HG02763 (cell line): Measurements from ENCODE around the gene CA11.

ENCODE experiments used
- ATAC-seq: cut with Tn5 transposase; IDR thresholded peaks from one replicate; pipeline ENCODE4 v1.9.1; 2021; ENCODE audit warnings: mild to moderate bottlenecking, moderate library complexity; ENCODE audit not compliant: unreplicated experiment

The CA11 gene

GRCh38 chr19:48614436-48615230, 31.4 kb downstream of the CA11 start, which contains the start of gene FAM83E:
Gene FAM83E, minus strand, starts transcription at chr19:48615076. Its CDS starts 1,704 bp downstream, at chr19:48613372.
- ATAC-seq = no peak

GRCh38 chr19:48613852-48614435, 32.0 kb downstream of the CA11 start:
- no peak for ATAC-seq

DNA sequence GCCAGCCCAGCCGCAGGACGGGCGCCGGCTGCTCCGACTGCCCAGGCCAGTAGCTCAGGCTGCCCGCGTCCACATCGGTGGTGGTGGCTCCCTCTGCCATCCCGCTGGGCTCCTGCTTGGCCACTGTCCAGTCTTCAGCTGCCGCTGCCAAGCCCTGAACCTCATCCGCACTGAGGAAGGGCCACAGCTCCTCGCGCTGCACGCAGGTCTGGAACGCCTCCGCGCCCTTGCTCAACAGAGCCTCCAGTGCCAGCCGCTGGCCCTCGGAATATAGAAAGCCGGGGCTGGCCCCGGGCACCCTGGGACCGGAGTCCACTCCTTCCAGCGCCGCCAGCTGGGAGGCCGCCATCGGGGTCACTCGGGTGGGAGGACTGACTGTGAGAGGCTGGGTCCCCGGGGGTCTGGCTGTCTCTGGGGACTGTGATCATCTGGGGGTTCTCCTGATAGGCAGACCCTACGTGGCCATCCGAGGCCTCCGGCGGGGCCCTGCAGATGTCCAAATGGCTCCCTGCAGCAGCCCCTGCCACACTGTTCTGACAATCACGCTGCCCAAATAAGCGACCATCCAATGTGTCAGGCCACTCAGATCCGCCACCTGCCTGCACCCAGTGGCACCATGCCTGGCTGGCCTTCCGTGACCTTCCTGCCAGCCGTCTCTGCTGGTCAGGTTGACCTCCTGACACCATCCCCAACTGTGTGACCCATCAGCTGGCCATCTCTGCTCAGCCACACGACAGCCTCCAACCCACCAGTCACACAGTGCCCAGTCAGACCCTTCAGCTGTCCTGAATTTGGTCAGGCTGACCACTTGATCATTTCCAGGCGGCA, 32.7 kb downstream of the CA11 start:
- ATAC-seq = no peak

DNA sequence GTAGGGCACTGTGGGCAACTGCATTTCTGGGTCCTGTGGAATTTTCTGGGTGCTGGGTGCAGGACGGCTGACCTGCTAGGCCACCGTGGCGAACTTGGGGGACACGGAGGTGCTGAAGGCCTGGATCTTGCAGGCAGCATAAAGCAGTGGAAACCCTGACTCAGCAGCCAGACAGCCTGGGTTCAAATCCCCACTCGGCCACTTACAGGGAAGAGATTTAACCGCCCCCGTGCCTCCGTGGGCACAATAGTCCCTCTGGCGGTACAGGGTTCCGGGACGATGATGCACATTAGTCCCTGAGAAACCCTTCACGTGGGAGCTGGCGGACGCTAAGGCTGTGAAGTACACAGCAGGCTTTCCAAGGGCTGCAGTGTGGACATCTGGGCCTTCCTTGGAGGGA, 34.1 kb downstream of the CA11 start:
- no peak for ATAC-seq

GRCh38 chr19:48609571-48610108, 36.3 kb downstream of the CA11 start:
- ATAC-seq = no peak

DNA sequence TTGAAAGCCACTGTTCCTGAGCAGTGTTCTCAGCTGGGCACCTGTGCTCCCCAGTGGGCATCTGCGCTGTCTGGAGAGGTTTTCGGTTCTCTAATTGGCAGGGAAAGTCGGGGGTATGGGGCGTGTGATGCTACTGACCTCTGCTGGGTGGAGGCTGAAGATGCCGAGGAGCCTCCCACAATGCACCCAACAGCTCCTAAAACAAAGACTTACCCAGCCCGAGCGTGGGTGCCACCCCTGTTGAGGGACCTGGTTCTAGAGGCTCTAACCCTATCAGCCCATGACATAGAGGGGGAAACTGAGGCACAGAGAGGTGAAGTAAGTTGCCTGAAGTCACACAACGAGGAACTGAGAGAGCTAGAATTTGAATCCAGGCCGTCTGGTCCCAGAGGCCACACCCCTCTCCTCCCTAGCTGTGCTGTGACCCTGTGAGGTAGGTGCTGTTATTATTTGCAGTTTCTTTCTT, 37.2 kb downstream of the CA11 start:
- ATAC-seq = no peak

DNA sequence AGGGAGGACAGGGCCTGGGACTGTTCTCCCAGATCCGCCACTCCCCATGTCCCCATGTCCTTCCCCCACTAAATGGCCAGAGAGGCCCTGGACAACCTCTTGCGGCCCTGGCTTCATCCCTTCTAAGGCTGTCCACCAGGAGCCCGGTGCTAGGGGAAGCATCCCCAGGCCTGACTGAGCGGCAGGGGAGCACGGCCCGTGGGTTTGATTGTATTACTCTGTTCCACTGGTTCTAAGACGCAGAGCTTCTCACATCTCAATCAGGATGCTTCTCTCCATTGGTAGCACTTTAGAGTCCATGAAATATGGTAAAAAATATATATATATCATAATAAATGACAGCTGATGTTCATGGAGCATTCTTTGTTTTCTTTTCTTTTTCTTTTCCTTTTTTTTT, 38.6 kb downstream of the CA11 start:
- ATAC-seq = no peak

- no peak for ATAC-seq
Measured at GRCh38 chr19:48606463-48607358, 39.3 kb downstream of the CA11 start, which contains the start of gene SPACA4. Gene SPACA4, plus strand, starts transcription at chr19:48606742. Its CDS starts 237 bp downstream, at chr19:48606979.

DNA sequence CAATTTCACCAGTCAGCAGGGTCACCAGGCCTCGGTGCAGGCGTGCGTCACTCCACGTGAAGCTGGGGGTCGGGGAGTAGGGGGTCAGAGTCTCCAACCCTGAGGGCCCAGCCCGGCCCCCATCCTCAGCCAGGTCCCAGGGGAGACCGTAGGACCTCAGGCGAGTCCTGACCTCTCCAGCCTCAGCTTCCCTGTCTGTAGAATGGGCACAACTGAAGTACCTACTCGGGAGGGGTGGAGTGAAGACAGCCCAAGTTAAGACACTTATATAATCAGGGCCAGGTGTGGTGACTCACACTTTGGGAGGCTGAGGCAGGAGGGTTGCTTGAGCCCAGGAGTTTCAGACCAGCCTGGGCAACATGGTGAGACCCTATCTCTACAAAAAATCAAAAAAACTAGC, 42.1 kb downstream of the CA11 start:
- no peak for ATAC-seq

DNA sequence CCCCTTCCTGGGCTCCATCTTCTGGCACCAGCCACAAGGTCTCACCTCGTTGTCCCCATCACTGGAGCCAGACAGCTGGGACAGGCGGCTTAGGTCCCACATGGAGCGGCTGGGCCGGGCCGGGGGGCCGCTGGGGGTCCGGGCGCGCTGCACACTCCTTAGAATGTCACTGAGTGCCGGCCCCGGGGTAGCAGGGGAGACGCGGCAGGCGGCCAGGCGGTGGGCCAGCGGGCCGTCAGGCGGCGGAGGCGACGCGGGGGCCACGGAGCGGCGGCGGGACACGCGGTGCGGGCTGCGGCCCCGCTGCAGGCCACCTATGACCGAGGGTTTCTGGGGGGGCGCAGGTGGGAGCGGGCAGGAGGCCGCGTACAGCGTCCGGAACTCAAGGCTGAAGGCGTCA, 42.5 kb downstream of the CA11 start:
- ATAC-seq = no peak

- ATAC-seq = no peak
Measured at GRCh38 chr19:48603001-48603400, 43.0 kb downstream of the CA11 start.

DNA sequence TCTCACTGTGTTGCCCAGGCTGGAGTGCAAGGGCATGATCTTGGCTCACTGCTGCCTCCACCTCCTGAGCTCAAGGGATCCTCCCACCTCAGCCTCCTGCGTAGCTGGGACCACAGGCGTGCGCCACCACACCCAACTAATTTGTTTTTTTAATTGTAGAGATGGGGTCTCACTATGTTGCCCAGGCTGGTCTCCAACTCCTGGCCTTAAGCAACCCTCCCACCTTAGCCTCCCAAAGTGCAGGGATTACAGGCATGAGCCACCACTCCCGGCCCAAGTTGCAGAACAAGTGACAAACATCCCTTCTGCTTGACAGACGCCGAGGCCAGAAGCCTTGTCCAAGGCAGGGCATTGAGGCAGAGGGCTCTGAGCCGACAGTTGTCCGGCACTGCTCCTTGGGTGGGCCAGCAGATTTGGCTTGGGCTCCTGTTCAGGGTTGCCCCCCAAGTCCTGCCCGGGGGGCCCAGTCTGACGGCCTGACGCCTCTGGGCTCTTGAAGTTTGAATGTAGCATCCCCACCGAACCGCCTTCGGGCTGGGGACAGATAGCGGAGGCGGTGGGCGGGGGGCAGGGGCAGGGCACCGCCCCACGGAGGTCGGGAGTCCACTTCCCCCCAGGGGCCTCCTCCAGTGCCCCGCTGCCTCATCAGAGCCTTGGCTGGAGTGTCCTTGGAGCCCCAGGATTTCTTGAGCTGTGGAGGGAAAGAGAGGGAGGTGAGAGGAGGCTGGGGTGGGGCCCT, 45.1 kb downstream of the CA11 start:
- ATAC-seq = no peak

DNA sequence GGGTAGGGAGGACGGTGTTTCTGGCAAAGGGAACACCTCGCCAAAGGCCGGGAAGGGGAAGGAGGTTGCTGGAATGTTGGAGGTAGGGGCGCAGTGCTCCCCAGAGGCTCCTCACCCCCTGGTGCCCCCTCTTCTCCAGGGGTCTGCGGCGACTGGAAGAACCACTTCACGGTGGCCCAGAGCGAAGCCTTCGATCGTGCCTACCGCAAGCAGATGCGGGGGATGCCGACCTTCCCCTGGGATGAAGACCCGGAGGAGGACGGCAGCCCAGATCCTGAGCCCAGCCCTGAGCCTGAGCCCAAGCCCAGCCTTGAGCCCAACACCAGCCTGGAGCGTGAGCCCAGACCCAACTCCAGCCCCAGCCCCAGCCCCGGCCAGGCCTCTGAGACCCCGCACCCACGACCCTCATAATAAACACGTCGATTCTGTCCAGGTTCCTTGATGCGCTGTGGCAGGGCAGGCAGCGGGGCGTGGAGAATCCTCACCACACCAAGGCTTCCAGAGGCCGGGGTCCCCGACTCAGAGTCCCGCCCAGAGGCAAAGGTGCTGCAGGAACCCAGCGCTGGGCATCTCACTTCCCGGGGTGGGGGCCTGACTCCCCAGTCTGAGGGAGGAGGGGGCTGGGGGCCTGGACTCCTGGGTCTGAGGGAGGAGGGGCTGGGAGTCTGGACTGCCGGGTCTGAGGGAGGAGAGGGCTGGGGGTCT, 46.8 kb downstream of the CA11 start:
- ATAC-seq = no peak

DNA sequence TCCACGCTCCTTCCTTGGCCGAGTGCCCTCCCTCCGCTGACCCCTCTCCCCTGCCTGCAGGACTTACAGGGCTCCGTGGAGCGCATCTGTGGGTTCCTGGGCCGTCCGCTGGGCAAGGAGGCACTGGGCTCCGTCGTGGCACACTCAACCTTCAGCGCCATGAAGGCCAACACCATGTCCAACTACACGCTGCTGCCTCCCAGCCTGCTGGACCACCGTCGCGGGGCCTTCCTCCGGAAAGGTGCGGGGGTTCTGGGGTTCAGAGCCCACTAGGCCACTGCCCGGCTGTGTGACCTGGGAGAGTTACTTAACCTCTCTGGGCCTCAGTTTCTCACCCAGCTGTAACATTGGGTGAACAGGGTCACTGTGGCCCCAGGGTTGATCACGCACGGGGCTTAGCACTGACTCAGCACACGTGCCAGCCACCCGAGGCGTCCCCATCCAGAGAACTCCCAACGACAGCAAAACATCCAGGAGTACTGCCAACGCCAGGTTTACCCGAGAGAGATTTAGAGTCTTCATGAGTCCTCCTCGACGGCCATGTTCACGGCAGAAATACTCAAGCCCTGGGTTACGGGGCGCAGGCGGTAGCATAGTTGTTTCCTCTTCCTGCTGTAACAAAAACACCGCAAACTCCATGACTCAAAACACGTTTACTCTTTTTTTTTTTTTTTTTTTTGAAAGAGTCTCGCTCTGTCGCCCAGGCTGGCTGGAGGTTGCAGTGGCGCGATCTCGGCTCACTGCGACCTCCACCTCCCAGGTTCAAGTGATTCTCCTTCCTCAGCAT, 49.1 kb downstream of the CA11 start:
- ATAC-seq = no peak

DNA sequence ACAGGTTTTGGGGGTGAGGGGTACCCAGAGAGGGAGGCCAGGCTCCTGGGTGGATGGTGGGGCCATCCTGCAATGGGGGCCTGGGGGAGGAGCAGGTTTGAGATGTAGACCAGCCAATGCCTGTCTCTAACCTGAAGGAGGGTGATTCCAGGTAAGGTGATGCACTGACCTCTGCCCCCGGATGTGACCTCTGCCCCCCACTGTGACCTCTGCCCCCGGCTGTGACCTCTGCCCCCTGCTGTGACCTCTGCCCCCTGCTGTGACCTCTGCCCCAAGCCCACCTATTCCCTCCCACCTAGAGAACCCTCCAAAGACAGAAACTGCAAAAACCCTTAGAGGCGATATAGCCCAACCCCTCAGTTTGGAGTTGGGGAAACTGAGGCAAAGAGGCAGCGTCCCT, 49.8 kb downstream of the CA11 start:
- ATAC-seq = no peak

DNA sequence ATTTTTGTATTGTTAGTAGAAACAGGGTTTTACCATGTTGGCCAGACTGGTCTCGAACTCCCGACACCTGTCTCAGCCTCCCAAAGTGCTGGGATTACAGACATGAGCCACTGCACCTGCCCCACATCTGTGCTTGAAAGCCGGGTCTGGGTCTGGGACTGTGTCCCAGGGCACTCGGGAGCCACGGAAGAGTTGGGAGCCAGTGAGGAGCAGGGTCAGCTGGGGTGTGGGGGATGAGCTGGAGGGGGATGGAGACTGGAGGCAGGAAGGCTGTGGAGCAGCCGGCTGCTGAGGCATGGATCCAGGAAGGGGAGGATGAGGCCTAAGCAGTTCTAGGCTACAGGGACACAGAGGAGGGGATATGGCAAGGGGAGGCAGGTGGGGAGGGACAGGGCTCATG, 50.2 kb downstream of the CA11 start:
- no peak for ATAC-seq

DNA sequence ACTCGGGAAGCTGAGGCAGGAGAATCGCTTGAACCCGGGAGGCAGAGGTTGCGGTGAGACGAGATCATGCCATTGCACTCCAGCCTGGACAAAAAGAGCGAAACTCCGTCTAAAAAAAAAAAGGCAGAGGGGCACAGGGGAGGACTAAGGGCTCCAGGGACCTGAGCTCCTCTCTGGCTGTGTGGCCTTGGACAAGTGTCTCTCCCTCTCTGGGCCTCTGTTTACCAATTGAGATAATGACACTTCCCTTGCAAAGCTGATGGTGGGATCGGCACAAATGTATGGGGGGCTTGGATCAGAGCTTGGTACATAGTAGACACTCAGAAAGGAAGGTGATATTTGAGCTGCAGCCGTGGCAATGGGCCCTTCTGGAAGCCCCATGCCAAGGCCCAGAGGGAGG, 50.8 kb downstream of the CA11 start:
- ATAC-seq = no peak

DNA sequence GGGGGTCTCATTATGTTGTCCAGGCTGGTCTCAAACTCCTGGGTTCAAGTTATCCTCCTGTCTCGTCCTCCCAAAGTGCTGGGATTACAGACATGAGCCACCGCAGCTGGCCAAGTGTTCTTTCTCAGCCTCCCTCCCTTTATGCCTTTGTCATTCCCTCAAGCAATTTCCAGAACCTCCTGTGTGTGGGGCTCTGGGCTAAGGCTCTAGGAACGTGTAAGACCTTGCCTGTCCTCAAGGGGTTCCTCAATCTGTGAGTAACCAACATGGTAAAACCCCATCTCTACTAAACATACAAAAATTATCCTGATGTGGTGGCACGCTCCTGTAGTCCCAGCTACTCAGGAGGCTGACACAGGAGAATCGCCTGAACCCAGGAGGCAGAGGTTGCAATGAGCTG, 55.0 kb downstream of the CA11 start:
- ATAC-seq = no peak
